Caco-2 (cell line): ENCODE results near the gene TIMP3. TPM values are rescaled to one million over a fixed set of nuclear protein-coding genes. Genes with fewer than 3 reads are reported as not detected.

Experiments used
- BruUV-seq: library from RNA; stranded (reverse); fragments of 400-500 nt; replicated peaks from 2 replicates; lab custom pipeline; 2021; lab: Mats Ljungman, UMichigan
- CTCF ChIA-PET: fragments of 300-600 bp; sonication (Branson Sonifier 250); formaldehyde crosslinking; loops from one replicate; lab custom pipeline; 2022; ENCODE audit warnings: antibody characterized with exemption; lab: Charles Lee
- POLR2A ChIA-PET: fragments of 300-600 bp; sonication (Branson Sonifier 250); formaldehyde crosslinking; loops from one replicate; lab custom pipeline; 2022; ENCODE audit warnings: antibody characterized with exemption; lab: Charles Lee
- DNase-seq, 2 experiments: peaks; one replicate each; pipeline versions ENCODE4 v3.0.0 to v3.0.0-alpha.2; 2020 to 2022
- H3K27me3 ChIP-seq: replicated peaks from 2 replicates; pipeline ENCODE4 v1.6.0; 2011; ENCODE audit warnings: low read length; ENCODE audit not compliant: control insufficient read depth, insufficient read depth
- H3K36me3 ChIP-seq: 2 replicates; pipeline ENCODE4 v1.5.1; 2011; ENCODE audit warnings: low read length; ENCODE audit not compliant: control insufficient read depth, insufficient read depth
- H3K4me1 ChIP-seq: fragments of 250-450 bp; sonication (Bioruptor Pico); 2 replicates; pipeline ENCODE4 v1.5.1; 2020; ENCODE audit warnings: mild to moderate bottlenecking
- H3K4me3 ChIP-seq: 2 replicates; pipeline ENCODE4 v1.5.1; 2011; ENCODE audit warnings: low read depth, mild to moderate bottlenecking, control low read depth, low read length
- H3K9me3 ChIP-seq: fragments of 250-450 bp; sonication (Bioruptor Pico); 2 replicates; pipeline ENCODE4 v1.5.1; 2020; ENCODE audit warnings: mild to moderate bottlenecking, moderate library complexity
- H3K27ac Mint-ChIP-seq: one replicate; pipeline ENCODE4 v1.8.0; 2022; ENCODE audit warnings: mixed read lengths; ENCODE audit not compliant: unreplicated experiment
- H3K27me3 Mint-ChIP-seq: one replicate; pipeline ENCODE4 v1.8.0; 2022; ENCODE audit warnings: mixed read lengths; ENCODE audit not compliant: insufficient read depth, unreplicated experiment
- H3K36me3 Mint-ChIP-seq: one replicate; pipeline ENCODE4 v1.8.0; 2022; ENCODE audit warnings: mild to moderate bottlenecking, mixed read lengths; ENCODE audit not compliant: insufficient read depth, unreplicated experiment
- H3K4me1 Mint-ChIP-seq: one replicate; pipeline ENCODE4 v1.8.0; 2022; ENCODE audit warnings: low read depth, mixed read lengths; ENCODE audit not compliant: unreplicated experiment
- H3K4me3 Mint-ChIP-seq: one replicate; pipeline ENCODE4 v1.8.0; 2022; ENCODE audit warnings: mild to moderate bottlenecking, moderate library complexity, mixed read lengths; ENCODE audit not compliant: unreplicated experiment
- H3K9me3 Mint-ChIP-seq: one replicate; pipeline ENCODE4 v1.8.0; 2022; ENCODE audit warnings: mixed read lengths; ENCODE audit not compliant: unreplicated experiment
- CTCF ChIP-seq, 2 experiments: fragments of 200-600 bp in 1 of 2; IDR thresholded peaks; 1 replicate in 1 of 2; 2 replicates in 1 of 2; pipeline versions ENCODE4 v1.5.1 to v1.8.0; 2011 to 2022; ENCODE audit warnings: antibody characterized with exemption in 1 of 2, control low read depth in 1 of 2, inconsistent platforms in 1 of 2, low read depth in 1 of 2, low read length in 1 of 2, mild to moderate bottlenecking in 1 of 2, moderate library complexity in 1 of 2; ENCODE audit not compliant: insufficient read depth in 1 of 2, severe bottlenecking in 1 of 2, unreplicated experiment in 1 of 2
- intact Hi-C: fragments of 100-400 bp; cut with micrococcal nuclease; formaldehyde crosslinking; loops from one replicate; pipeline ENCODE4 v1.10.0; 2022; ENCODE audit not compliant: unreplicated experiment
- total RNA-seq: library from RNA; stranded (reverse); gene quantifications from 2 replicates; pipeline ENCODE4 v1.2.3, GENCODE V29; 2022

The TIMP3 gene
- total RNA-seq, 1 experiment from 2014 or later, result 86.4 TPM

GRCh38 chr22:32780726-32781310 is 20.7 kb upstream of the TIMP3 start:
- Mint-ChIP-seq H3K4me3 (peak overlapping the region; percentile 39), H3K36me3 (peaks cover 8% of the 10 kb centered on the region), H3K27me3 (no peaks in the 10 kb centered on the region), H3K4me1 (peaks cover 28% of the 10 kb centered on the region), H3K27ac (peak overlapping the region; percentile 90), H3K9me3 (no peaks in the 10 kb centered on the region)
- POLR2A ChIA-PET, result interaction anchor here (0.7 to 2.0 kb wide), 3 partner anchors 21 to 1118 kb away, joined by 3 to 9 read pairs (median 8); partner anchors contain the start of gene TIMP3
- no peak for DNase-seq
- TF ChIP-seq CTCF (IDR thresholded peaks at IDR 0.05; ENCODE audit: insufficient read depth in 1 of 2, low read depth in 1 of 2, low read length in 1 of 2, severe bottlenecking in 1 of 2, unreplicated experiment in 1 of 2), result no peak
- H3K4me1 ChIP-seq, result peaks cover 14% of the 10 kb centered on the region
- no peaks in the 10 kb centered on the region for H3K9me3 ChIP-seq
- CTCF ChIA-PET, result interaction anchor here (1.3 kb wide), 1 partner anchor 16 kb away, joined by 10 read pairs; no protein-coding TSS in a partner anchor
- H3K27me3 ChIP-seq, result no peaks in the 10 kb centered on the region
- no TSS peak for BruUV-seq
- no peak overlapping the region for H3K4me3 ChIP-seq
- no peaks in the 10 kb centered on the region for H3K36me3 ChIP-seq
- intact Hi-C loops, result loop anchor here (1.0 to 10.0 kb wide), 3 partner anchors 20 to 156 kb away; partner anchors contain the start of gene TIMP3

GRCh38 chr22:32781695-32782094 is 19.8 kb upstream of the TIMP3 start:
- H3K9me3 ChIP-seq, result no peaks in the 10 kb centered on the region
- Mint-ChIP-seq H3K27me3 (no peaks in the 10 kb centered on the region), H3K27ac (no peak overlapping the region), H3K4me1 (peaks cover 31% of the 10 kb centered on the region), H3K4me3 (no peak overlapping the region), H3K36me3 (peaks cover 8% of the 10 kb centered on the region), H3K9me3 (no peaks in the 10 kb centered on the region)
- no peak for DNase-seq
- POLR2A ChIA-PET, result no interaction called here
- H3K4me3 ChIP-seq, result no peak overlapping the region
- CTCF ChIA-PET, result no interaction called here
- intact Hi-C loops, result loop anchor here (5.0 to 10.0 kb wide), 2 partner anchors 119 to 157 kb away; no protein-coding TSS in a partner anchor
- peaks cover 14% of the 10 kb centered on the region for H3K4me1 ChIP-seq
- no peak for TF ChIP-seq CTCF (IDR thresholded peaks at IDR 0.05; ENCODE audit: insufficient read depth in 1 of 2, low read depth in 1 of 2, low read length in 1 of 2, severe bottlenecking in 1 of 2, unreplicated experiment in 1 of 2)
- no peaks in the 10 kb centered on the region for H3K27me3 ChIP-seq
- no peaks in the 10 kb centered on the region for H3K36me3 ChIP-seq
- no TSS peak for BruUV-seq

- BruUV-seq, result no TSS peak
- Mint-ChIP-seq H3K4me3 (no peak overlapping the region), H3K9me3 (peaks cover 18% of the 10 kb centered on the region), H3K27ac (peak overlapping the region; percentile 82), H3K27me3 (no peaks in the 10 kb centered on the region), H3K4me1 (peaks cover 36% of the 10 kb centered on the region), H3K36me3 (peaks cover 8% of the 10 kb centered on the region)
- intact Hi-C loops, result loop anchor here (10.0 kb wide), 1 partner anchor 161 kb away; no protein-coding TSS in a partner anchor
- POLR2A ChIA-PET, result no interaction called here
- Histone ChIP-seq H3K9me3 (peaks cover 19% of the 10 kb centered on the region), H3K4me1 (peaks cover 26% of the 10 kb centered on the region), H3K4me3 (no peak overlapping the region), H3K36me3 (no peaks in the 10 kb centered on the region), H3K27me3 (no peaks in the 10 kb centered on the region)
- CTCF ChIA-PET, result interaction anchor here (2.8 kb wide), 1 partner anchor 11 kb away, joined by 6 read pairs; no protein-coding TSS in a partner anchor
- DNase-seq, result no peak
- TF ChIP-seq CTCF (IDR thresholded peaks at IDR 0.05; ENCODE audit: insufficient read depth in 1 of 2, low read depth in 1 of 2, low read length in 1 of 2, severe bottlenecking in 1 of 2, unreplicated experiment in 1 of 2), result no peak
These were observed 16.0 kb upstream of the TIMP3 start for GRCh38 chr22:32785321-32786026.
